PC-9 (cell line): Measurements from ENCODE around the gene FBXL17. TPM values are rescaled to one million over a fixed set of nuclear protein-coding genes. Genes with fewer than 3 reads are reported as not detected.

Experiments used
- BruUV-seq: library from RNA; stranded (reverse); fragments of 400-500 nt; replicated peaks from 2 replicates; lab custom pipeline; 2021; lab: Mats Ljungman, UMichigan
- CTCF ChIA-PET: fragments of 300-600 bp; sonication (Branson Sonifier 250); formaldehyde crosslinking; loops from one replicate; lab custom pipeline; 2022; ENCODE audit warnings: antibody characterized with exemption; lab: Charles Lee
- POLR2A ChIA-PET: fragments of 300-600 bp; sonication (Branson Sonifier 250); formaldehyde crosslinking; loops from one replicate; lab custom pipeline; 2022; ENCODE audit warnings: antibody characterized with exemption; ENCODE audit not compliant: unreplicated experiment; lab: Charles Lee
- DNase-seq, 2 experiments: peaks; one replicate each; pipeline versions ENCODE4 v3.0.0 to v3.0.0-alpha.2; 2015 to 2022; ENCODE audit warnings: mixed read lengths in 1 of 2
- H2AFZ ChIP-seq: fragments of 200-600 bp; sonication (generic); 2 replicates; pipeline ENCODE4 v1.8.1; 2017; ENCODE audit warnings: antibody characterized with exemption
- H3F3A ChIP-seq: fragments of 200-600 bp; sonication (generic); 2 replicates; pipeline ENCODE4 v1.8.1; 2017; ENCODE audit warnings: antibody characterized with exemption, mild to moderate bottlenecking, low read depth; ENCODE audit not compliant: insufficient read depth
- H3K27ac ChIP-seq: fragments of 200-600 bp; sonication (generic); 2 replicates; pipeline ENCODE4 v1.6.1; 2016; ENCODE audit warnings: mixed run types
- H3K27me3 ChIP-seq: fragments of 200-600 bp; sonication (generic); 2 replicates; pipeline ENCODE4 v1.6.1; 2016; ENCODE audit warnings: low read depth, mixed run types; ENCODE audit not compliant: insufficient read depth
- H3K36me3 ChIP-seq: fragments of 200-600 bp; sonication (generic); 2 replicates; pipeline ENCODE4 v1.6.1; 2016; ENCODE audit warnings: low read depth, mixed run types
- H3K4me1 ChIP-seq: fragments of 200-600 bp; sonication (generic); replicated peaks from 2 replicates; pipeline ENCODE4 v1.6.1; 2016; ENCODE audit warnings: mixed run types; ENCODE audit not compliant: insufficient read depth
- H3K4me2 ChIP-seq: fragments of 200-600 bp; sonication (generic); 2 replicates; pipeline ENCODE4 v1.6.1; 2017; ENCODE audit warnings: mixed run types
- H3K4me3 ChIP-seq: fragments of 200-600 bp; sonication (generic); 2 replicates; pipeline ENCODE4 v1.6.1; 2016; ENCODE audit warnings: mixed run types
- H3K79me2 ChIP-seq: fragments of 200-600 bp; sonication (generic); 2 replicates; pipeline ENCODE4 v1.6.1; 2017; ENCODE audit warnings: low read depth, mixed run types
- H3K9me2 ChIP-seq: fragments of 200-600 bp; sonication (generic); 2 replicates; pipeline ENCODE4 v1.8.1; 2017; ENCODE audit warnings: mild to moderate bottlenecking; ENCODE audit not compliant: insufficient read depth
- H3K9me3 ChIP-seq: fragments of 200-600 bp; sonication (generic); 2 replicates; pipeline ENCODE4 v1.8.1; 2016; ENCODE audit warnings: low read depth; ENCODE audit not compliant: insufficient read depth
- H4K20me1 ChIP-seq: fragments of 200-600 bp; sonication (generic); 2 replicates; pipeline ENCODE4 v1.8.1; 2017; ENCODE audit not compliant: insufficient read depth
- CTCF ChIP-seq: fragments of 200-600 bp; sonication (generic); conservative IDR thresholded peaks from 2 replicates; pipeline ENCODE4 v1.6.1; 2017; ENCODE audit warnings: mixed run types, antibody characterized with exemption, mild to moderate bottlenecking, moderate library complexity
- EZH2 ChIP-seq: fragments of 200-600 bp; sonication (generic); IDR thresholded peaks from 2 replicates; pipeline ENCODE4 v1.8.0; 2017; ENCODE audit warnings: antibody characterized with exemption, low read depth
- intact Hi-C: fragments of 100-400 bp; cut with micrococcal nuclease; formaldehyde crosslinking; loops from one replicate; pipeline ENCODE4 v1.10.0; 2022; ENCODE audit not compliant: unreplicated experiment
- total RNA-seq: library from RNA; stranded (reverse); gene quantifications from 2 replicates; pipeline ENCODE4 v1.2.3, GENCODE V29; 2021

The FBXL17 gene
- total RNA-seq, 1 experiment from 2014 or later = 19.5 TPM

- DNase-seq = no peak
- Histone ChIP-seq H2AFZ (no peak overlapping the region), H3F3A (no peaks in the 10 kb centered on the region), H3K36me3 (no peaks in the 10 kb centered on the region), H3K9me3 (no peaks in the 10 kb centered on the region), H3K79me2 (no peaks in the 10 kb centered on the region), H3K4me1 (no peaks in the 10 kb centered on the region), H3K27me3 (no peaks in the 10 kb centered on the region), H3K27ac (no peak overlapping the region), H4K20me1 (no peaks in the 10 kb centered on the region), H3K9me2 (no peaks in the 10 kb centered on the region), H3K4me2 (no peak overlapping the region), H3K4me3 (no peak overlapping the region)
- no TSS peak for BruUV-seq
- intact Hi-C loops = no loop called here
- POLR2A ChIA-PET = no interaction called here
- CTCF ChIA-PET = no interaction called here
- no peak for TF ChIP-seq EZH2
- no peak for TF ChIP-seq CTCF
Measured at GRCh38 chr5:107821288-107821687, 560.6 kb downstream of the FBXL17 start.

- intact Hi-C loops = no loop called here
- POLR2A ChIA-PET = no interaction called here
- Histone ChIP-seq H3K4me1 (no peaks in the 10 kb centered on the region), H4K20me1 (no peaks in the 10 kb centered on the region), H2AFZ (no peak overlapping the region), H3K4me3 (no peak overlapping the region), H3F3A (no peaks in the 10 kb centered on the region), H3K27me3 (no peaks in the 10 kb centered on the region), H3K9me2 (no peaks in the 10 kb centered on the region), H3K9me3 (no peaks in the 10 kb centered on the region), H3K4me2 (no peak overlapping the region), H3K36me3 (no peaks in the 10 kb centered on the region), H3K27ac (no peak overlapping the region), H3K79me2 (no peaks in the 10 kb centered on the region)
- no peak for DNase-seq
- CTCF ChIA-PET = no interaction called here
- TF ChIP-seq EZH2 (no peak), CTCF (no peak)
- BruUV-seq = no TSS peak
Measured at GRCh38 chr5:107820429-107820828, 561.5 kb downstream of the FBXL17 start.

- H3K9me2 ChIP-seq = no peaks in the 10 kb centered on the region
- H3K27me3 ChIP-seq = no peaks in the 10 kb centered on the region
- no peaks in the 10 kb centered on the region for H3K9me3 ChIP-seq
- H3K79me2 ChIP-seq = no peaks in the 10 kb centered on the region
- no peak overlapping the region for H3K4me3 ChIP-seq
- POLR2A ChIA-PET = no interaction called here
- TF ChIP-seq CTCF (no peak), EZH2 (no peak)
- BruUV-seq = no TSS peak
- no peaks in the 10 kb centered on the region for H3F3A ChIP-seq
- intact Hi-C loops = no loop called here
- CTCF ChIA-PET = no interaction called here
- H3K36me3 ChIP-seq = no peaks in the 10 kb centered on the region
- no peaks in the 10 kb centered on the region for H4K20me1 ChIP-seq
- no peak overlapping the region for H3K27ac ChIP-seq
- no peak overlapping the region for H2AFZ ChIP-seq
- H3K4me2 ChIP-seq = no peak overlapping the region
- DNase-seq = no peak
- H3K4me1 ChIP-seq = no peaks in the 10 kb centered on the region
Measured at GRCh38 chr5:107817951-107818350, 563.9 kb downstream of the FBXL17 start.
